Hematopoietic multipotent progenitor cell treated with erythropoietin and hydrocortisone succinate and interleukin-3 and kit ligand, for 17 days (in vitro differentiated cells): ENCODE results near the gene ASCC2.

Experiments
- DNase-seq: peaks from one replicate; pipeline ENCODE4 v3.0.0-alpha.2; 2015; ENCODE audit warnings: low spot score

Gene ASCC2

GRCh38 chr22:29753808-29754657, 84.0 kb downstream of the ASCC2 start:
- DNase-seq, result no peak

- DNase-seq, result no peak
Observed at GRCh38 chr22:29751669-29752068, 86.4 kb downstream of the ASCC2 start.

- no peak for DNase-seq
Observed at GRCh38 chr22:29750559-29751538, 87.2 kb downstream of the ASCC2 start.

GRCh38 chr22:29750029-29750428, 88.0 kb downstream of the ASCC2 start:
- DNase-seq, result no peak

GRCh38 chr22:29748248-29748893, 89.7 kb downstream of the ASCC2 start:
- no peak for DNase-seq

- DNase-seq, result no peak
Observed at GRCh38 chr22:29747832-29748231, 90.2 kb downstream of the ASCC2 start.

GRCh38 chr22:29744902-29745301, 93.2 kb downstream of the ASCC2 start:
- no peak for DNase-seq

- no peak for DNase-seq
Observed at GRCh38 chr22:29742326-29742725, 95.7 kb downstream of the ASCC2 start.

GRCh38 chr22:29741926-29742325, 96.1 kb downstream of the ASCC2 start:
- no peak for DNase-seq

- no peak for DNase-seq
Observed at GRCh38 chr22:29740216-29740615, 97.9 kb downstream of the ASCC2 start.

- no peak for DNase-seq
Observed at GRCh38 chr22:29739346-29739875, 98.7 kb downstream of the ASCC2 start.
